Urinary bladder (tissue), 4 donors: Measurements from ENCODE around the gene NAV2. TPM values are rescaled to one million over a fixed set of nuclear protein-coding genes. Genes with fewer than 3 reads are reported as not detected.

Source experiments
- DNase-seq: peaks from one replicate; pipeline ENCODE4 v3.0.0-alpha.2; 2015; ENCODE audit errors: extremely low spot score
- H3K27ac ChIP-seq: one replicate; pipeline ENCODE4 v1.5.1; 2013; ENCODE audit warnings: low read depth, mild to moderate bottlenecking, moderate library complexity
- H3K36me3 ChIP-seq: one replicate; pipeline ENCODE4 v1.6.1; 2013; ENCODE audit warnings: mild to moderate bottlenecking, moderate library complexity; ENCODE audit not compliant: insufficient read depth
- H3K4me1 ChIP-seq: one replicate; pipeline ENCODE4 v1.6.1; 2013; ENCODE audit warnings: mild to moderate bottlenecking, moderate library complexity; ENCODE audit not compliant: insufficient read depth
- H3K4me3 ChIP-seq: one replicate; pipeline ENCODE4 v1.5.1; 2013; ENCODE audit warnings: low read depth, low read length
- WGBS: extraction: QIAGEN DNeasy Blood & Tissue Kit; methylation state at CpG from one replicate; pipeline ENCODE4 v1.1.7; 2013; 5-methylcytosine and 5-hydroxymethylcytosine counted together
- polyA plus RNA-seq: library from polyadenylated mRNA; stranded (reverse); fragments of 200-250 nt; gene quantifications from one replicate; pipeline ENCODE4 v1.2.3, GENCODE V29; 2013
- total RNA-seq: library from RNA; depleted of rRNA; stranded (reverse); fragments of >200 nt; gene quantifications from one replicate; pipeline ENCODE4 v1.2.3, GENCODE V29; 2014
- donor health status: healthy with polysubstance abuse.
- donor health status: healthy.

The NAV2 gene
- total and polyA plus RNA-seq, 2 donors = 7.8 to 10.6 TPM

- Histone ChIP-seq H3K36me3 (no peaks in the 10 kb centered on the region), H3K4me1 (no peaks in the 10 kb centered on the region), H3K27ac (no peak overlapping the region), H3K4me3 (no peak overlapping the region)
- DNase-seq = no peak
- WGBS = 87% methylated on average over 7 of the region's 7 CpGs
These were observed 374.5 kb downstream of the NAV2 start for GRCh38 chr11:20087118-20087521.

GRCh38 chr11:20088397-20089225, 376.0 kb downstream of the NAV2 start:
- Histone ChIP-seq H3K36me3 (no peaks in the 10 kb centered on the region), H3K4me3 (no peak overlapping the region), H3K27ac (no peak overlapping the region), H3K4me1 (no peaks in the 10 kb centered on the region)
- no peak for DNase-seq
- WGBS = 87% methylated on average over 12 of the region's 12 CpGs

GRCh38 chr11:20089367-20089766, 376.7 kb downstream of the NAV2 start:
- DNase-seq = no peak
- no peaks in the 10 kb centered on the region for H3K36me3 ChIP-seq
- H3K27ac ChIP-seq = no peak overlapping the region
- H3K4me3 ChIP-seq = no peak overlapping the region
- H3K4me1 ChIP-seq = no peaks in the 10 kb centered on the region
- 59% methylated on average over 3 of the region's 3 CpGs for WGBS

- Histone ChIP-seq H3K36me3 (no peaks in the 10 kb centered on the region), H3K4me1 (no peaks in the 10 kb centered on the region), H3K4me3 (no peak overlapping the region), H3K27ac (no peak overlapping the region)
- WGBS = 48% methylated on average over 5 of the region's 5 CpGs
- no peak for DNase-seq
These were observed 377.4 kb downstream of the NAV2 start for GRCh38 chr11:20089796-20090653.

- Histone ChIP-seq H3K36me3 (no peaks in the 10 kb centered on the region), H3K4me1 (no peaks in the 10 kb centered on the region), H3K4me3 (no peak overlapping the region), H3K27ac (no peak overlapping the region)
- WGBS = 92% methylated on average over 10 of the region's 10 CpGs
- DNase-seq = no peak
These were observed 378.2 kb downstream of the NAV2 start for GRCh38 chr11:20090654-20091374.

- H3K4me3 ChIP-seq = no peak overlapping the region
- WGBS = 91% methylated on average over 5 of the region's 5 CpGs
- H3K4me1 ChIP-seq = no peaks in the 10 kb centered on the region
- no peak for DNase-seq
- no peak overlapping the region for H3K27ac ChIP-seq
- no peaks in the 10 kb centered on the region for H3K36me3 ChIP-seq
These were observed 381.1 kb downstream of the NAV2 start for GRCh38 chr11:20093775-20094174.

- H3K27ac ChIP-seq = no peak overlapping the region
- H3K36me3 ChIP-seq = no peaks in the 10 kb centered on the region
- DNase-seq = no peak
- H3K4me3 ChIP-seq = no peak overlapping the region
- WGBS = 97% methylated on average over 4 of the region's 4 CpGs
- H3K4me1 ChIP-seq = no peaks in the 10 kb centered on the region
These were observed 382.6 kb downstream of the NAV2 start for GRCh38 chr11:20095189-20095588.

- Histone ChIP-seq H3K27ac (no peak overlapping the region), H3K36me3 (no peaks in the 10 kb centered on the region), H3K4me1 (no peaks in the 10 kb centered on the region), H3K4me3 (no peak overlapping the region)
- no peak for DNase-seq
- WGBS = 57% methylated on average over 13 of the region's 13 CpGs
These were observed 384.9 kb downstream of the NAV2 start for GRCh38 chr11:20097319-20098221.

- Histone ChIP-seq H3K36me3 (no peaks in the 10 kb centered on the region), H3K27ac (no peak overlapping the region), H3K4me3 (no peak overlapping the region), H3K4me1 (no peaks in the 10 kb centered on the region)
- no peak for DNase-seq
- 89% methylated on average over 2 of the region's 2 CpGs for WGBS
These were observed 386.9 kb downstream of the NAV2 start for GRCh38 chr11:20099527-20099926.

- H3K36me3 ChIP-seq = no peaks in the 10 kb centered on the region
- H3K4me1 ChIP-seq = no peaks in the 10 kb centered on the region
- H3K4me3 ChIP-seq = no peak overlapping the region
- WGBS = 82% methylated on average over 5 of the region's 5 CpGs
- no peak for DNase-seq
- no peak overlapping the region for H3K27ac ChIP-seq
These were observed 389.8 kb downstream of the NAV2 start for GRCh38 chr11:20102397-20102796.

GRCh38 chr11:20103281-20103680, 390.6 kb downstream of the NAV2 start:
- WGBS = 96% methylated on average over 7 of the region's 7 CpGs
- Histone ChIP-seq H3K27ac (no peak overlapping the region), H3K4me3 (no peak overlapping the region), H3K4me1 (no peaks in the 10 kb centered on the region), H3K36me3 (no peaks in the 10 kb centered on the region)
- no peak for DNase-seq

GRCh38 chr11:20105427-20105826, 392.8 kb downstream of the NAV2 start:
- 96% methylated on average over 10 of the region's 10 CpGs for WGBS
- DNase-seq = no peak
- H3K4me1 ChIP-seq = no peaks in the 10 kb centered on the region
- H3K27ac ChIP-seq = no peak overlapping the region
- no peaks in the 10 kb centered on the region for H3K36me3 ChIP-seq
- H3K4me3 ChIP-seq = no peak overlapping the region
